Thyroid gland (tissue), 4 donors: Measurements from ENCODE around the gene NUBPL. TPM values are rescaled to one million over a fixed set of nuclear protein-coding genes. Genes with fewer than 3 reads are reported as not detected.
A peak's percentile ranks its signal among the peaks of the same experiment; 100 is the strongest.

ENCODE experiments used
- DNase-seq, 2 donors: peaks; one replicate each; pipeline ENCODE4 v3.0.0-alpha.2; 2019
- H3K27ac ChIP-seq, 3 donors: fragments of 200-600 bp; sonication (generic); 1 replicate in 2 of 3; 2 replicates in 1 of 3; pipeline ENCODE4 v1.5.1; 2016 to 2019; ENCODE audit warnings: mild to moderate bottlenecking in 1 of 3, moderate library complexity in 1 of 3
- H3K27me3 ChIP-seq: fragments of 200-600 bp; sonication (generic); one replicate; pipeline ENCODE4 v1.5.1; 2019
- H3K36me3 ChIP-seq, 2 donors: fragments of 200-600 bp; sonication (generic); one replicate each; pipeline ENCODE4 v1.5.1; 2016 to 2019
- H3K4me1 ChIP-seq, 2 donors: fragments of 200-600 bp; sonication (generic); one replicate each; pipeline ENCODE4 v1.5.1; 2017 to 2019
- H3K4me3 ChIP-seq, 3 donors: fragments of 200-600 bp; sonication (generic); replicated peaks in 1 of 3; 1 replicate in 2 of 3; 2 replicates in 1 of 3; pipeline ENCODE4 v1.5.1; 2016; ENCODE audit warnings: mild to moderate bottlenecking in 1 of 3
- H3K9me3 ChIP-seq: fragments of 200-600 bp; sonication (generic); one replicate; pipeline ENCODE4 v1.5.1; 2017
- POLR2A ChIP-seq, 2 donors: fragments of 450-650 bp; IDR thresholded peaks; one replicate each; pipeline ENCODE4 v1.6.1; 2017; ENCODE audit warnings: antibody characterized with exemption in 2 of 2, mild to moderate bottlenecking in 2 of 2, moderate library complexity in 1 of 2
- WGBS, 2 donors: methylation state at CpG; one replicate each; pipeline ENCODE4 v1.1.5; 2017; 5-methylcytosine and 5-hydroxymethylcytosine counted together
- intact Hi-C: fragments of 100-400 bp; cut with DNase I; formaldehyde crosslinking; loops from one replicate; pipeline ENCODE4 v1.15.1; 2023
- total RNA-seq, 4 donors: library from RNA; depleted of rRNA; stranded (reverse); fragments of >200 nt; gene quantifications; one replicate each; pipeline ENCODE4 v1.2.3, GENCODE V29; 2016
- TF ChIP-seq, protein P1 (sequence below), 6 experiments: fragments of 200-600 bp in 3 of 6; fragments of 450-650 bp in 3 of 6; sonication (generic) in 3 of 6; IDR thresholded peaks; one replicate each; pipeline ENCODE4 v1.5.1; 2016 to 2019; ENCODE audit warnings: antibody characterized with exemption in 6 of 6, mild to moderate bottlenecking in 2 of 6, inconsistent platforms in 1 of 6, moderate library complexity in 1 of 6

Gene NUBPL
- total RNA-seq, 4 donors from 2014 or later: 12.0 to 27.1 (median 14.2) TPM

DNA sequence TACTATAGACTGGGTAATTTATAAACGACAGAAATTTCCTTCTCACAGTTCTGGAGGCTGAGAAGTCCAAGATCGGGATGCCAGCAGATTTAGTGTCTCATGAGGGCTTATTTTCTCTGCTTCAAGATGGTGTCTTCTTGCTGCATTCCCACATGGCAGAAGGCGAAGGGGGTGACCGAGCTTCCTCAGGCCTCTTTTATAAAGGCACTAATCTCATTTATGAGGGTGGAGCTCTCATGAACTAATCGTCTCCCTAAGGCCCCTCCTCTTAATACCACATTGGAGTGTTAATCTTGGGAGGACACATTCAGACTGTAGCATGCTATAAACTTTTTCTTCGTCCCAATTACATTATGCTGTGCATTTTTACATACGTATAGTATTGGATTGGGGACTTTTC, 315.5 kb downstream of the NUBPL start:
- no peaks in the 10 kb centered on the region for H3K27me3 ChIP-seq
- WGBS, 2 donors: 90 to 91% methylated on average over 7 of the region's 7 CpGs
- no peaks in the 10 kb centered on the region for H3K36me3 ChIP-seq
- peak overlapping the region in 1 of 3 donors; percentile 40 for H3K27ac ChIP-seq
- no peak for DNase-seq
- intact Hi-C loops: no loop called here
- H3K9me3 ChIP-seq: no peaks in the 10 kb centered on the region
- no peak overlapping the region for H3K4me3 ChIP-seq
- no peak for TF ChIP-seq POLR2A (IDR thresholded peaks at IDR 0.05)
- TF ChIP-seq, protein P1, sequence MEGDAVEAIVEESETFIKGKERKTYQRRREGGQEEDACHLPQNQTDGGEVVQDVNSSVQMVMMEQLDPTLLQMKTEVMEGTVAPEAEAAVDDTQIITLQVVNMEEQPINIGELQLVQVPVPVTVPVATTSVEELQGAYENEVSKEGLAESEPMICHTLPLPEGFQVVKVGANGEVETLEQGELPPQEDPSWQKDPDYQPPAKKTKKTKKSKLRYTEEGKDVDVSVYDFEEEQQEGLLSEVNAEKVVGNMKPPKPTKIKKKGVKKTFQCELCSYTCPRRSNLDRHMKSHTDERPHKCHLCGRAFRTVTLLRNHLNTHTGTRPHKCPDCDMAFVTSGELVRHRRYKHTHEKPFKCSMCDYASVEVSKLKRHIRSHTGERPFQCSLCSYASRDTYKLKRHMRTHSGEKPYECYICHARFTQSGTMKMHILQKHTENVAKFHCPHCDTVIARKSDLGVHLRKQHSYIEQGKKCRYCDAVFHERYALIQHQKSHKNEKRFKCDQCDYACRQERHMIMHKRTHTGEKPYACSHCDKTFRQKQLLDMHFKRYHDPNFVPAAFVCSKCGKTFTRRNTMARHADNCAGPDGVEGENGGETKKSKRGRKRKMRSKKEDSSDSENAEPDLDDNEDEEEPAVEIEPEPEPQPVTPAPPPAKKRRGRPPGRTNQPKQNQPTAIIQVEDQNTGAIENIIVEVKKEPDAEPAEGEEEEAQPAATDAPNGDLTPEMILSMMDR (IDR thresholded peaks at IDR 0.05): no peak
- H3K4me1 ChIP-seq: no peaks in the 10 kb centered on the region

DNA sequence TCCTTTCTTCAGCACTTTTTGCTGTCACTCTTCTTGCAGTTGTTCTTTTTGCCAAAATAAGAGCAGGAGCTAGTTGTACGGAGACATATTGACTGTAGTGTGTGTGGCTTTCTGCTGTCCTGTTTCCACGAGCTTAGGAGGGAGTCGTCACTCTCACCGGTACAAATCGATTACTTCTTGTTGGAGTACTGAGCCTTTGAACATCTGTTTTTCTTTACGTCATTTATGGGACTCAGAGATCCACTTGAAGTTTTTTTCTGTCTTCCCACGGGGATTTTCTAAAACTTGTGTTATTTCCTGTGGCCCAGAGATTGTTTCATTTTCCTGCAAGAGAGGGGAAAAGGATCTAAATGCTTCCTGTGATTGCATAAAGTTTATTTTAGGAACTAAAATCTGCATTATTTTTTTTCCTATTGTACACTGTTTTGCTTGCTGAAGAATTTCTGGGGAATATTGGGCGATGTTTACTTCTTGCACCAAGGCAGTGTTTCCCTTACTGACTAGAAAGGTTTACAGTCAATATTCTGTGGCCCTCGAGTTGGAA, 316.1 kb downstream of the NUBPL start:
- no peaks in the 10 kb centered on the region for H3K4me1 ChIP-seq
- TF ChIP-seq, protein P1 (IDR thresholded peaks at IDR 0.05): no peak
- TF ChIP-seq POLR2A (IDR thresholded peaks at IDR 0.05): no peak
- H3K4me3 ChIP-seq: no peak overlapping the region
- peak overlapping the region in 1 of 3 donors; percentile 40 for H3K27ac ChIP-seq
- no peaks in the 10 kb centered on the region for H3K9me3 ChIP-seq
- WGBS, 2 donors: 25 to 28% methylated on average over 9 of the region's 9 CpGs
- DNase-seq: no peak
- H3K27me3 ChIP-seq: no peaks in the 10 kb centered on the region
- intact Hi-C loops: no loop called here
- no peaks in the 10 kb centered on the region for H3K36me3 ChIP-seq

DNA sequence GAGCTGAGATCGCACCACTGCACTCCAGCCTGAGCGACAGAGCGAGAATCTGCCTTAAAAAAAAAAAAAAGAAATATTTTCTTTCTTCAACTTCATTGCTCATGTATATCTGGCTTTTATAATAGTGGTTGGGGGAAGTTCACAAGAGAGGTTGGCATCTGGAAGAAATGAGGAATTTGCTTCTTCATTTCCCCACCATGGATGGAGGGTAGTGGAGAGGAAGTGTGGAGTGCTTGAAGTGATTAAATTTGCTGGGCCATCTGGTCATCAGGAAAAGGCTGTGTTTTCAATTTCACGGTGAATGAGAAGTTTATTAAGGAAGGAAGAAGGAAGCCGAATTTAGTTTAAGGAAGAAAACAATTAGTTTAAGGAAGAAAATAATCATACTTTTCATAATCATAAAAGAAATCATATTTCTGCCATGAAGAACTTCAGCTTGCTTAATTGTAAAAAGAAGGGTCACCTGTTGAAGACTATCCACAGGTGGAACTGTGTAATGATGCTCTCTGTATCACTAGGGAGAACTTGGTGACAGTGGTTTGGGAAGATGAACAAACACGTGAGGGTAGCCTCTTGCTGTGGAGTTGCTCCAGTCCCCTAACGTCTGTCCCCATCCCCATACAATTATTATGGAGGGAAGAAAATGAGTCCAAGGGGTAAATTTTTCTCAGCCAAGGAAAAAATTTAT, 318.6 kb downstream of the NUBPL start:
- 86% methylated on average over 7 of the region's 7 CpGs for WGBS, 2 donors
- no peaks in the 10 kb centered on the region for H3K4me1 ChIP-seq
- DNase-seq: no peak
- H3K9me3 ChIP-seq: no peaks in the 10 kb centered on the region
- H3K27ac ChIP-seq: no peak overlapping the region
- H3K4me3 ChIP-seq: no peak overlapping the region
- intact Hi-C loops: no loop called here
- no peaks in the 10 kb centered on the region for H3K36me3 ChIP-seq
- TF ChIP-seq, protein P1 (IDR thresholded peaks at IDR 0.05): no peak
- no peak for TF ChIP-seq POLR2A (IDR thresholded peaks at IDR 0.05)
- H3K27me3 ChIP-seq: no peaks in the 10 kb centered on the region

DNA sequence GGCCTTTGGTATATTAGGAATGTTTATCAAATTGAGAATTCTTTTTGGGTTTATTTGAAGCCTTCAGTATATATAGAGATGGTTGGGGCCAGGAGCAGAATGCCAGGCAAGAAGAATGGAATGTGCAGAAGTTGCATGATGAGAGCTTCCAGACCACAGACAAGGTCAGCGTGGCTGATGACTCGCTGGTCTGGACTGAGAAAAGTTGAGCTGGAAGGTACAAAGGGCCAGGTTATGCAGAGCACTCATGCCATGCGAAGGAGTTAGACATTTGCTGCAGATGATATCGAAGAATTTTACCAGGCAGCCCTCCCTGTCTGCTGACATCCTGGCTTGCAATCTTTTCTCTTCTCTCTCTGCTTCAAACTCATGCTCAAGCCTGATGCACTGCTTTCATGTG, 319.7 kb downstream of the NUBPL start:
- no peaks in the 10 kb centered on the region for H3K4me1 ChIP-seq
- no peaks in the 10 kb centered on the region for H3K27me3 ChIP-seq
- no peak for TF ChIP-seq POLR2A (IDR thresholded peaks at IDR 0.05)
- TF ChIP-seq, protein P1 (IDR thresholded peaks at IDR 0.05): no peak
- no peaks in the 10 kb centered on the region for H3K9me3 ChIP-seq
- no peak for DNase-seq
- intact Hi-C loops: no loop called here
- H3K27ac ChIP-seq: no peak overlapping the region
- WGBS, 2 donors: 78 to 86% methylated on average over 4 of the region's 4 CpGs
- no peaks in the 10 kb centered on the region for H3K36me3 ChIP-seq
- no peak overlapping the region for H3K4me3 ChIP-seq

DNA sequence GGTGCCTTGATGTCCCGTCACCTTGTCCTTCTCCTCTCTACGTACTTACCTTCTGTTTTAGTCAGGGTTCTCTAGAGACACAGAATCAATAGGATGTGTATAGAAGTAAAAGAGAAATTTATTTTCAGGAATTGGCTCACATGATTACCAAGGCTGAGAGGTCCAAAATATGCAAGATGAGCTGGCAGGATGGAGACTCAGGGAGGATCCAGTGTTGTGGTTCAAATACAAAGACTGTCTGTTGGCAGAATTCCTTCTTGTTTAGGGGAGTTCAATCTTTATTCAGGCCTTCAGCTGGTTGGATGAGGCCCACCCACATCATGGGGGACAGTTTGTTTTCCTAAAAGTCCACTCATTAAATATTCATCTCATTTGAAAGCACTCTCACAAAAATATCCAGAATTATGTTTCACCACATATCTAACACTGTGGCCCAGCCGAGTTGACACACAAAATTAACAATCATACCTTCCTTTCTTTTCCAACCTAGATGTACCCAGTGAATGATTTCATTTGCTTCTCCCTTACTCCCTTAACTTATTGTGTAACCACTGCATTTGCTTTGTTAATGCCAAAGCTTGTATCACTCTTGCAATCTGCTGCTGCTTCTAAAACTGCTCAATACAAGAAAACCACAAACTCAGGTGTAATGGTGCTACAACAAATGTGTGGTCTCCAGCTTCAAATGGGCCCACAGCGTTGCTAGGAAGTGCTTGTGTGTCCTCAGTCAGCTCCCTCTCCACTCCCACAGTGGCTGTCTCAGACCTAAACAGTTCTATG, 320.5 kb downstream of the NUBPL start:
- Histone ChIP-seq H3K4me1 (no peaks in the 10 kb centered on the region), H3K27me3 (no peaks in the 10 kb centered on the region), H3K36me3 (no peaks in the 10 kb centered on the region), H3K9me3 (no peaks in the 10 kb centered on the region), H3K27ac (no peak overlapping the region), H3K4me3 (no peak overlapping the region)
- no peak for DNase-seq
- 90 to 94% methylated on average over 4 of the region's 4 CpGs for WGBS, 2 donors
- intact Hi-C loops: no loop called here
- no peak for TF ChIP-seq POLR2A (IDR thresholded peaks at IDR 0.05)
- TF ChIP-seq, protein P1 (IDR thresholded peaks at IDR 0.05): no peak
